H9 (cell line): ENCODE data around the gene EIF3D. TPM values are rescaled to one million over a fixed set of nuclear protein-coding genes. Genes with fewer than 3 reads are reported as not detected.

Experiments used
- DNase-seq: peaks from one replicate; pipeline ENCODE4 v3.0.0-alpha.2; 2017
- H2AFZ ChIP-seq: one replicate; pipeline ENCODE4 v1.6.1; 2013; ENCODE audit warnings: mild to moderate bottlenecking, low read length, control low read depth, moderate library complexity
- H2AK5ac ChIP-seq: 2 replicates; pipeline ENCODE4 v1.6.1; 2013; ENCODE audit warnings: low read length, control low read depth, mixed read lengths; ENCODE audit not compliant: insufficient read length
- H2BK120ac ChIP-seq: one replicate; pipeline ENCODE4 v1.6.1; 2013; ENCODE audit warnings: low read depth, mild to moderate bottlenecking, low read length, control low read depth, inconsistent platforms; ENCODE audit not compliant: poor library complexity, severe bottlenecking
- H2BK12ac ChIP-seq: 2 replicates; pipeline ENCODE4 v1.6.1; 2013; ENCODE audit warnings: low read length, control low read depth, mixed read lengths, low read depth; ENCODE audit not compliant: insufficient read length
- H2BK15ac ChIP-seq: 2 replicates; pipeline ENCODE4 v1.6.1; 2013; ENCODE audit warnings: low read depth, low read length, control low read depth
- H2BK20ac ChIP-seq: one replicate; pipeline ENCODE4 v1.6.1; 2013; ENCODE audit warnings: low read depth, mild to moderate bottlenecking, low read length, control low read depth, inconsistent platforms; ENCODE audit not compliant: poor library complexity, severe bottlenecking
- H2BK5ac ChIP-seq: 2 replicates; pipeline ENCODE4 v1.6.1; 2013; ENCODE audit warnings: low read length, control low read depth, mixed read lengths; ENCODE audit not compliant: insufficient read length
- H3K14ac ChIP-seq: 2 replicates; pipeline ENCODE4 v1.6.1; 2013; ENCODE audit warnings: low read length, control low read depth; ENCODE audit not compliant: insufficient read depth
- H3K18ac ChIP-seq: 2 replicates; pipeline ENCODE4 v1.6.1; 2013; ENCODE audit warnings: low read depth, mild to moderate bottlenecking, mixed read lengths, low read length, control low read depth; ENCODE audit not compliant: insufficient read length
- H3K23ac ChIP-seq: 2 replicates; pipeline ENCODE4 v1.6.1; 2013; ENCODE audit warnings: low read length, control low read depth, mixed read lengths, low read depth; ENCODE audit not compliant: insufficient read length
- H3K23me2 ChIP-seq: 2 replicates; pipeline ENCODE4 v1.6.1; 2013; ENCODE audit warnings: low read depth, mild to moderate bottlenecking, mixed read lengths, low read length, control low read depth; ENCODE audit not compliant: insufficient read length, poor library complexity, severe bottlenecking
- H3K27ac ChIP-seq: 2 replicates; pipeline ENCODE4 v1.5.1; 2013; ENCODE audit warnings: low read length, control low read depth, mixed read lengths, low read depth; ENCODE audit not compliant: insufficient read length
- H3K27me3 ChIP-seq: 2 replicates; pipeline ENCODE4 v1.6.1; 2013; ENCODE audit warnings: low read length, control low read depth, inconsistent platforms; ENCODE audit not compliant: insufficient read depth
- H3K4ac ChIP-seq: 2 replicates; pipeline ENCODE4 v1.6.1; 2013; ENCODE audit warnings: low read depth, mild to moderate bottlenecking, control low read depth, inconsistent platforms, low read length, moderate library complexity
- H3K4me1 ChIP-seq: 2 replicates; pipeline ENCODE4 v1.6.1; 2013; ENCODE audit warnings: low read length, control low read depth, inconsistent platforms; ENCODE audit not compliant: insufficient read depth
- H3K4me2 ChIP-seq: 2 replicates; pipeline ENCODE4 v1.6.1; 2013; ENCODE audit warnings: low read length, control low read depth, mixed read lengths; ENCODE audit not compliant: insufficient read length, insufficient read depth
- H3K56ac ChIP-seq: 2 replicates; pipeline ENCODE4 v1.6.1; 2013; ENCODE audit warnings: low read depth, mild to moderate bottlenecking, mixed read lengths, low read length, control low read depth; ENCODE audit not compliant: insufficient read length
- H3K79me1 ChIP-seq: 2 replicates; pipeline ENCODE4 v1.6.1; 2013; ENCODE audit warnings: low read depth, mild to moderate bottlenecking, moderate library complexity, low read length, control low read depth, inconsistent platforms; ENCODE audit not compliant: insufficient read depth, poor library complexity, severe bottlenecking
- H3K79me2 ChIP-seq: 2 replicates; pipeline ENCODE4 v1.6.1; 2013; ENCODE audit warnings: low read length, control low read depth, inconsistent platforms; ENCODE audit not compliant: insufficient read depth
- H3K9ac ChIP-seq: 2 replicates; pipeline ENCODE4 v1.6.1; 2013; ENCODE audit warnings: low read length, control low read depth, mixed read lengths; ENCODE audit not compliant: insufficient read length; ENCODE audit errors: extremely low read depth
- H3K9me3 ChIP-seq: one replicate; pipeline ENCODE4 v1.6.1; 2013; ENCODE audit warnings: low read depth, low read length, inconsistent platforms; ENCODE audit not compliant: control insufficient read depth
- H3T11ph ChIP-seq: one replicate; pipeline ENCODE4 v1.6.1; 2013; ENCODE audit warnings: mild to moderate bottlenecking, low read length, control low read depth, inconsistent platforms
- H4K20me1 ChIP-seq: one replicate; pipeline ENCODE4 v1.6.1; 2013; ENCODE audit not compliant: control insufficient read depth, insufficient read length, insufficient read depth
- H4K5ac ChIP-seq: 2 replicates; pipeline ENCODE4 v1.6.1; 2013; ENCODE audit warnings: low read depth, mild to moderate bottlenecking, mixed read lengths, low read length, control low read depth; ENCODE audit not compliant: insufficient read length
- H4K8ac ChIP-seq: replicated peaks from 2 replicates; pipeline ENCODE4 v1.6.1; 2013; ENCODE audit warnings: low read length, control low read depth, mixed read lengths, low read depth; ENCODE audit not compliant: insufficient read length
- H4K91ac ChIP-seq: 2 replicates; pipeline ENCODE4 v1.6.1; 2013; ENCODE audit warnings: low read depth, mild to moderate bottlenecking, moderate library complexity, mixed read lengths, low read length, control low read depth; ENCODE audit not compliant: insufficient read length
- H3K27ac Mint-ChIP-seq, 3 experiments: 2 replicates in 2 of 3; 3 replicates in 1 of 3; pipeline ENCODE4 v1.8.0; 2020 to 2021; ENCODE audit warnings: mixed read lengths in 3 of 3, mild to moderate bottlenecking in 1 of 3, moderate library complexity in 1 of 3
- H3K27me3 Mint-ChIP-seq: 2 replicates; pipeline ENCODE4 v1.8.0; 2021; ENCODE audit warnings: low read depth, mild to moderate bottlenecking, moderate library complexity, mixed read lengths
- H3K36me3 Mint-ChIP-seq, 3 experiments: 2 replicates in 2 of 3; 3 replicates in 1 of 3; pipeline ENCODE4 v1.8.0; 2020 to 2021; ENCODE audit warnings: low read depth in 3 of 3, mixed read lengths in 3 of 3; ENCODE audit not compliant: insufficient read depth in 1 of 3
- H3K4me1 Mint-ChIP-seq, 2 experiments: 2 replicates each; pipeline ENCODE4 v1.8.0; 2020; ENCODE audit warnings: mixed read lengths in 2 of 2
- H3K4me3 Mint-ChIP-seq, 2 experiments: 2 replicates in 1 of 2; 3 replicates in 1 of 2; pipeline ENCODE4 v1.8.0; 2020 to 2021; ENCODE audit warnings: mild to moderate bottlenecking in 2 of 2, mixed read lengths in 2 of 2, moderate library complexity in 1 of 2
- H3K9me3 Mint-ChIP-seq, 2 experiments: 2 replicates in 1 of 2; 3 replicates in 1 of 2; pipeline ENCODE4 v1.8.0; 2020; ENCODE audit warnings: mild to moderate bottlenecking in 2 of 2, mixed read lengths in 2 of 2, moderate library complexity in 1 of 2
- CTCF ChIP-seq: fragments of 200-600 bp; sonication (generic); conservative IDR thresholded peaks from 3 replicates; pipeline ENCODE4 v1.8.0; 2021; ENCODE audit warnings: antibody characterized with exemption, mild to moderate bottlenecking
- WGBS: extraction: QIAGEN DNeasy Blood & Tissue Kit; methylation state at CpG from one replicate; pipeline ENCODE4 v1.1.7; 2013; ENCODE audit warnings: missing lambda C conversion rate, low lambda C conversion rate, mixed read lengths; ENCODE audit not compliant: insufficient read length; ENCODE audit errors: extremely low coverage; 5-methylcytosine and 5-hydroxymethylcytosine counted together
- total RNA-seq: library from RNA; stranded (reverse); gene quantifications from 2 replicates; pipeline ENCODE4 v1.2.1, GENCODE V29; 2021

EIF3D gene
- total RNA-seq, 1 experiment from 2014 or later: 198 TPM

- WGBS: no CpG with 5 or more reads among the region's 7 CpGs
- H3K23ac ChIP-seq: no peak overlapping the region
- no peak overlapping the region for H3K4ac ChIP-seq
- no peak overlapping the region for H3K56ac ChIP-seq
- no peak for TF ChIP-seq CTCF
- H3K27ac ChIP-seq: no peak overlapping the region
- H2BK120ac ChIP-seq: no peak overlapping the region
- no peaks in the 10 kb centered on the region for H3K27me3 ChIP-seq
- no peak overlapping the region for H2BK15ac ChIP-seq
- no peak overlapping the region for H3K9ac ChIP-seq
- H2BK20ac ChIP-seq: no peak overlapping the region
- H4K91ac ChIP-seq: no peak overlapping the region
- no peak overlapping the region for H3K14ac ChIP-seq
- no peak overlapping the region for H3K4me2 ChIP-seq
- H3K79me2 ChIP-seq: no peaks in the 10 kb centered on the region
- no peaks in the 10 kb centered on the region for H3K79me1 ChIP-seq
- no peaks in the 10 kb centered on the region; the same call in 1 of the 2 replicates for H3K27me3 Mint-ChIP-seq
- no peak overlapping the region for H2BK5ac ChIP-seq
- no peak overlapping the region for H4K8ac ChIP-seq
- H2BK12ac ChIP-seq: no peak overlapping the region
- no peaks in the 10 kb centered on the region for H4K20me1 ChIP-seq
- no peak for DNase-seq
- H3K36me3 Mint-ChIP-seq: peaks cover 22 to 63% (median 57%) of the 10 kb centered on the region in 3 experiments
- H3K9me3 ChIP-seq: no peaks in the 10 kb centered on the region
- H3T11ph ChIP-seq: no peak overlapping the region
- H3K27ac Mint-ChIP-seq: no peak overlapping the region
- H2AFZ ChIP-seq: no peak overlapping the region
- H4K5ac ChIP-seq: no peak overlapping the region
- no peaks in the 10 kb centered on the region for H3K4me1 ChIP-seq
- H3K4me3 Mint-ChIP-seq: no peak overlapping the region
- no peaks in the 10 kb centered on the region; a peak in 2 of 5 replicates for H3K9me3 Mint-ChIP-seq
- H2AK5ac ChIP-seq: no peak overlapping the region
- no peaks in the 10 kb centered on the region for H3K4me1 Mint-ChIP-seq
- no peak overlapping the region for H3K18ac ChIP-seq
- H3K23me2 ChIP-seq: no peaks in the 10 kb centered on the region
Measured at GRCh38 chr22:36491155-36491554, 37.8 kb downstream of the EIF3D start.
